Astrocyte of the spinal cord (primary cell): ENCODE data around the gene FAU.
"Not testable (repeated sequence)": the region's sequence is repeated elsewhere in the genome, so short reads cannot be mapped to it uniquely, and the experiment has no call there.

Experiments used
- DNase-seq: peaks from one replicate; pipeline ENCODE4 v3.0.0; 2011; ENCODE audit warnings: low read depth, low spot score
- H3K4me3 ChIP-seq: 2 replicates; pipeline ENCODE4 v1.5.1; 2011; ENCODE audit warnings: low read depth, mild to moderate bottlenecking, low read length, moderate library complexity
- CTCF ChIP-seq: IDR thresholded peaks from 2 replicates; pipeline ENCODE4 v1.5.1; 2012; ENCODE audit warnings: low read depth, mild to moderate bottlenecking, low read length, inconsistent platforms
- in situ Hi-C: cut with HindIII; loops from 2 replicates; pipeline ENCODE4 v1.10.0; 2017; ENCODE audit warnings: low sequenced_read_pairs

FAU gene

GRCh38 chr11:65120831-65121230 is 1.1 kb downstream of the FAU start:
- no peak for TF ChIP-seq CTCF
- in situ Hi-C loops: no loop called here
- H3K4me3 ChIP-seq: peak overlapping the region; percentile 99
- no peak for DNase-seq

DNA sequence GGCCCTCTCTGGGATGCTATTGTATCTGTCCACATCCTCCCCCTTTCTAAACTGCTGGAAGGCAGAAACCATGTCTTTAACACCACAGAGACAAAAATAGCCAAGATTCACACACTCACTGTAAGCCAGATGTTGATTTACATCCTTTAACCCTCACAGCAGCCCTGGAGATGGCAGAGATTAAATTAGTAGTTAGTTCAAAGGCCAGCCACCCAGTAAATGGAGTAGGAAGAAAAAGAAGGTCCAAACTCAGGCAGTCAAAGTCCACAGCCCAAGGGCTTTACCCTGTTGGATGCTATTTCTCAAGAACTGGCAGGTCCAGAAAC is 2.3 kb downstream of the FAU start:
- no peak overlapping the region for H3K4me3 ChIP-seq
- no peak for TF ChIP-seq CTCF
- in situ Hi-C loops: no loop called here
- DNase-seq: no peak

GRCh38 chr11:65118891-65119669 is 2.9 kb downstream of the FAU start:
- DNase-seq, in situ Hi-C loops, H3K4me3 ChIP-seq: not testable (repeated sequence)

DNA sequence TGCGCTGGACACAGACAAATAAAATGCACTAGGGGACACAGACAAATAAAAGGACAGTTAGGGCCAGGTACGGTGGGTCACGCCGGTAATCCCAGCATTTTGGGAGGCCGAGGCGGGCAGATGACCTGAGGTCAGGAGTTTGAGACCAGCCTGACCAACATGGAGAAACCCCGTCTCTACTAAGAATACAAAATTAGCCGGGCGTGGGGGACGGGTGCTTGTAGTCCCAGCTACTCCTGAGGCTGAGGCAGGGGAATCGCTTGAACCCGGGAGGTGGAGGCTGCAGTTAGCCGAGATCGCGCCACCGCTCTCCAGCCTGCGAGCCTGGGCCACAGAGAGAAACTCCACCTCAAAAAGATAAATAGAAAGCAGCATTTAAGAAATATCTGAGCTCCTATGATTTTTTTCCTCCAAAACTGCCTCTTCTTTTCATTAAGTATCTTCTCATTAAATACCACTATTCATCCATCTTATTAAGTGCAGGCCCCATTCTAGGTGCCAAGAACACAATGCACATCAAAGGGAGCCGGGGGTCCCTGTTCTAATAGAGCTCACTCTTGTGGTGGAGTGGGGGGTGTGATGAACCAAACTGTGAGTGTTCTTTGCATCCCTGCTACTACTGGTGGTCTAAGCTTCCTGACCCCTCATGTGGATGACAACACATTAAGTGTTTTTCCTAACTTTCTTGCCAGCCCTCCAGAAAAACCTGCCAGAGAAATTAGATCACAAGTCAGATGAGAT is 3.7 kb downstream of the FAU start:
- TF ChIP-seq CTCF: no peak
- no peak overlapping the region for H3K4me3 ChIP-seq
- DNase-seq: no peak
- in situ Hi-C loops: no loop called here

DNA sequence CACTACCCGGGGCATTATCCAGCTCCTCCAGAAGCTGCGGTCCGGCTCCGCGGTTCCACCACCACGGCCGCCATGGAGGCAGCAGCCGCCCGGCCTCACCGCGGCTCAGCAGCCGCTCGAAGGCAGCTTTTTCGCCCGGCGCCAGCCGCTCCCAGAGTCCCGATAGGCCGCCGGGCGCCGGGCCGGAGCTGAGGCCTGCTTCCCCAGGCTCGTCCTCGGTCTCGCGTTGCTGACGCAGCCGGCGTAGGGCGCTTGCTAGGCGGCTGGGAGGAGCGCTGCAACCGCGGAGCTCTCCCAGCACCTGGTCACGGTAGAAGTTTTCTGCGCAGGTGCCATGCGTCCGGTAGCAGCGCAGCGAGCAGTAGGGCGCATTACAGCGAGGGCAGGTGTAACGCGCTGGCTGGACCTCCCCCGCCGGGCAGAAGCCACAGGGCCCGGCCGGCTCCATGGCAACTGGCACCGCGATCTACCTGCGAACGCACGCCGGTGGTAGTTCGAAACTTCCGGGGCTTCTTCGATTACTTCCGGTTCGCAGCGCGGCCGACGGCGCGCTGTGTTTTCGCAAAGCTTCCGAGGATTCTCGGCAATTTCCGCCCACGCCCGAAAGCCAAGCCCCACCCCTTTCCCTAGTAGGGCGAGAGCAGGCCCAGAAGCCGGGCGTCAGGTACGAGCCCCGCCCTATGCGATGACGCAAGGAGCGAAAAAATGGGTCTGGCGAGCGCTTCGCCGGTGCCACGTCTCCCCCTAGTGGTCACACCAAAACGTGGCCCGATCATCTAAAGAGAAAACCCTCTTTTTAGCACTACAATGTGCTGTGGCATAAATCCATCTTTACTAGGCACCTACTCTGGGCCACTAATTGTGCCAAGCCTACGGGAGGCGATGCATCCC is 4.5 kb downstream of the FAU start, which contains the start of gene ZNHIT2:
Gene ZNHIT2 (minus strand): TSS at position 496 of the 891 bp plus-strand sequence. CDS start 48 bp downstream, at position 448.
- peak within 1 kb of the TSS; percentile 84 for H3K4me3 ChIP-seq
- TF ChIP-seq CTCF: peak; percentile 87
- in situ Hi-C loops: no loop called here
- peak; percentile 99 for DNase-seq

DNA sequence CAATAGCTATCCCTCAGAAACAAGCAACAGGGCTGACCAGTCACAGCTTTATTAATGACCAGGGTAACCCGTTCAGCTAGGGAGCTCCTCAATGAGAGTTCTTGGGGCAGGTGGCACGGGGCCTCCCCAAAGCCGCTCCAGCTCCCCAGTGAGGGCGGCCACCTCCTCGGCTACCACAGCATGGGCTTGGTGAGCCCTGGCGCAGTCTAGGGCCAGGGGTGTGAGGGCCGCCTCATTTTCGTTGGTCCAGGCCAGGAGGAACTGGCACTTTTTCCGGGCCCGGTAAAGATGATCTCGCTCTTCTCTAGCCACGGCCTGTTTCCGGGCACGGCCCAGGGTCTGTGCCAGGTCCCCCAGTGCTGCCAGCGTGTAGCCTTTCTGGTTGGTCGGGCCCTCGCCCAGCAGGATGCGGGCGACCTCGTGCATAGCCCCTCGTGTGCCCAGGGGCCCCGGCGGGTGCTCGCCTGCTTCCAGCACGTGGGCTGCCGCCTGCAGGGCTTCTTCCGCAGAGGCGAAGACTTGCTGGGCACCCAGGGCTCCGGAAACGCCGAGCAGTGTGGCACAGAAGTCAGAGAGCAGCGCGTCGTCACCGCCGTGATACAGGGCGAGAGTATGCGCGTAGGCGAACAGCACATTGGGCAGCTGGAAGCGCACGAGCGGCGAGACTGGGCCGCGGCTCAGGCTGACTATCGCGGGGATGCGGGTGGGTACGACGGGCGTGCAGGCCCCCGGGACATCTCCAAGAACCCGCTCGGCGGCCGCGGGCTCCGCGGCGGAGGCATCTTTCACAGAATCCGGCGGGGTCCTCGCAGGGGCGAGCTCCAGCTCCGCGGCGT is 5.3 kb downstream of the FAU start:
- DNase-seq: peak; percentile 21
- peak overlapping the region; percentile 84 for H3K4me3 ChIP-seq
- in situ Hi-C loops: no loop called here
- TF ChIP-seq CTCF: no peak
